ENCODE data around the gene ARF4.
"Not testable (repeated sequence)": the region's sequence is repeated elsewhere in the genome, so short reads cannot be mapped to it uniquely, and the experiment has no call there.

Gene ARF4

GRCh38 chr3:57597127-57597923 lies at the start of gene ARF4:
Gene ARF4 (minus strand): TSS chr3:57597344. CDS start chr3:57597140, 204 bp downstream.
- Histone ChIP-seq H3K4me1 (ENCODE audit: control insufficient read depth, insufficient read depth, low read length) (peaks cover 19% of the 10 kb centered on the region), H3K27ac (ENCODE audit: low read depth, low read length) (peak within 1 kb of the TSS; percentile 99)

GRCh38 chr3:57646723-57647122 lies 49.6 kb upstream of the ARF4 start:
- Histone ChIP-seq H3K4me1 (ENCODE audit: control insufficient read depth, insufficient read depth, low read length) (no peaks in the 10 kb centered on the region), H3K36me3 (ENCODE audit: control insufficient read depth, insufficient read depth, low read length) (peaks cover 14% of the 10 kb centered on the region), H3K9me3 (ENCODE audit: control insufficient read depth, insufficient read depth, low read length) (no peaks in the 10 kb centered on the region), H3K4me3 (ENCODE audit: low read depth, low read length) (no peak overlapping the region), H3K27me3 (ENCODE audit: control insufficient read depth, insufficient read depth, low read length) (no peaks in the 10 kb centered on the region), H3K27ac (ENCODE audit: low read depth, low read length) (no peak overlapping the region), H3K9ac (ENCODE audit: low read depth, low read length) (no peak overlapping the region)

More at GRCh38 chr3:57597127-57597923, at the start of gene ARF4:
- Histone ChIP-seq H3K4me3 (ENCODE audit: low read depth, low read length) (peak within 1 kb of the TSS; percentile 97), H3K36me3 (ENCODE audit: control insufficient read depth, insufficient read depth, low read length) (peaks cover 22% of the 10 kb centered on the region), H3K9ac (ENCODE audit: low read depth, low read length) (peak within 1 kb of the TSS; percentile 98), H3K9me3 (ENCODE audit: control insufficient read depth, insufficient read depth, low read length) (no peaks in the 10 kb centered on the region), H3K27me3 (ENCODE audit: control insufficient read depth, insufficient read depth, low read length) (no peaks in the 10 kb centered on the region)

- Histone ChIP-seq H3K4me1 (ENCODE audit: control insufficient read depth, insufficient read depth, low read length) (no peaks in the 10 kb centered on the region), H3K27me3 (ENCODE audit: control insufficient read depth, insufficient read depth, low read length) (no peaks in the 10 kb centered on the region), H3K27ac (ENCODE audit: low read depth, low read length) (no peak overlapping the region), H3K4me3 (ENCODE audit: low read depth, low read length) (no peak overlapping the region), H3K9me3 (ENCODE audit: control insufficient read depth, insufficient read depth, low read length) (no peaks in the 10 kb centered on the region), H3K9ac (ENCODE audit: low read depth, low read length) (no peak overlapping the region), H3K36me3 (ENCODE audit: control insufficient read depth, insufficient read depth, low read length) (peaks cover 26% of the 10 kb centered on the region)
Observed at GRCh38 chr3:57644740-57645139, 47.6 kb upstream of the ARF4 start.

- Histone ChIP-seq H3K27ac (ENCODE audit: low read depth, low read length) (no peak overlapping the region), H3K4me3 (ENCODE audit: low read depth, low read length) (no peak overlapping the region), H3K9ac (ENCODE audit: low read depth, low read length) (no peak overlapping the region), H3K9me3 (ENCODE audit: control insufficient read depth, insufficient read depth, low read length) (no peaks in the 10 kb centered on the region), H3K4me1 (ENCODE audit: control insufficient read depth, insufficient read depth, low read length) (no peaks in the 10 kb centered on the region), H3K27me3 (ENCODE audit: control insufficient read depth, insufficient read depth, low read length) (no peaks in the 10 kb centered on the region), H3K36me3 (ENCODE audit: control insufficient read depth, insufficient read depth, low read length) (peaks cover 62% of the 10 kb centered on the region)
Observed at GRCh38 chr3:57637391-57637790, 40.2 kb upstream of the ARF4 start.

GRCh38 chr3:57634259-57634658 lies 37.1 kb upstream of the ARF4 start:
- H3K9ac ChIP-seq (ENCODE audit: low read depth, low read length); H3K4me1 ChIP-seq (ENCODE audit: control insufficient read depth, insufficient read depth, low read length); H3K4me3 ChIP-seq (ENCODE audit: low read depth, low read length); H3K27ac ChIP-seq (ENCODE audit: low read depth, low read length); H3K27me3 ChIP-seq (ENCODE audit: control insufficient read depth, insufficient read depth, low read length); H3K9me3 ChIP-seq (ENCODE audit: control insufficient read depth, insufficient read depth, low read length): not testable (repeated sequence)
- H3K36me3 ChIP-seq (ENCODE audit: control insufficient read depth, insufficient read depth, low read length) = peaks cover 62% of the 10 kb centered on the region

- no peak overlapping the region for H3K9ac ChIP-seq (ENCODE audit: low read depth, low read length)
- H3K27ac ChIP-seq (ENCODE audit: low read depth, low read length) = no peak overlapping the region
- H3K9me3 ChIP-seq (ENCODE audit: control insufficient read depth, insufficient read depth, low read length) = no peaks in the 10 kb centered on the region
- peaks cover 66% of the 10 kb centered on the region for H3K36me3 ChIP-seq (ENCODE audit: control insufficient read depth, insufficient read depth, low read length)
- no peak overlapping the region for H3K4me3 ChIP-seq (ENCODE audit: low read depth, low read length)
- no peaks in the 10 kb centered on the region for H3K4me1 ChIP-seq (ENCODE audit: control insufficient read depth, insufficient read depth, low read length)
- H3K27me3 ChIP-seq (ENCODE audit: control insufficient read depth, insufficient read depth, low read length) = no peaks in the 10 kb centered on the region
Observed at GRCh38 chr3:57627976-57628375, 30.8 kb upstream of the ARF4 start.

GRCh38 chr3:57624801-57625200 lies 27.7 kb upstream of the ARF4 start:
- Histone ChIP-seq H3K9me3 (ENCODE audit: control insufficient read depth, insufficient read depth, low read length) (no peaks in the 10 kb centered on the region), H3K4me1 (ENCODE audit: control insufficient read depth, insufficient read depth, low read length) (0 out of 2 replicates have a peak, but pooled peaks cover 3% of the 10 kb centered on the region), H3K27ac (ENCODE audit: low read depth, low read length) (no peak overlapping the region), H3K27me3 (ENCODE audit: control insufficient read depth, insufficient read depth, low read length) (no peaks in the 10 kb centered on the region), H3K4me3 (ENCODE audit: low read depth, low read length) (no peak overlapping the region), H3K36me3 (ENCODE audit: control insufficient read depth, insufficient read depth, low read length) (peaks cover 42% of the 10 kb centered on the region), H3K9ac (ENCODE audit: low read depth, low read length) (no peak overlapping the region)

- Histone ChIP-seq H3K36me3 (ENCODE audit: control insufficient read depth, insufficient read depth, low read length) (peaks cover 20% of the 10 kb centered on the region), H3K9ac (ENCODE audit: low read depth, low read length) (no peak overlapping the region), H3K4me3 (ENCODE audit: low read depth, low read length) (no peak overlapping the region)
Observed at GRCh38 chr3:57622362-57622761, 25.2 kb upstream of the ARF4 start.

GRCh38 chr3:57617739-57618138 lies 20.6 kb upstream of the ARF4 start:
- Histone ChIP-seq H3K27me3 (ENCODE audit: control insufficient read depth, insufficient read depth, low read length) (no peaks in the 10 kb centered on the region), H3K9ac (ENCODE audit: low read depth, low read length) (no peak overlapping the region), H3K27ac (ENCODE audit: low read depth, low read length) (no peak overlapping the region), H3K4me3 (ENCODE audit: low read depth, low read length) (no peak overlapping the region), H3K9me3 (ENCODE audit: control insufficient read depth, insufficient read depth, low read length) (no peaks in the 10 kb centered on the region), H3K4me1 (ENCODE audit: control insufficient read depth, insufficient read depth, low read length) (0 out of 2 replicates have a peak, but pooled peaks cover 3% of the 10 kb centered on the region), H3K36me3 (ENCODE audit: control insufficient read depth, insufficient read depth, low read length) (no peaks in the 10 kb centered on the region)

More at GRCh38 chr3:57622362-57622761, 25.2 kb upstream of the ARF4 start:
- Histone ChIP-seq H3K27me3 (ENCODE audit: control insufficient read depth, insufficient read depth, low read length) (no peaks in the 10 kb centered on the region), H3K27ac (ENCODE audit: low read depth, low read length) (no peak overlapping the region), H3K9me3 (ENCODE audit: control insufficient read depth, insufficient read depth, low read length) (no peaks in the 10 kb centered on the region), H3K4me1 (ENCODE audit: control insufficient read depth, insufficient read depth, low read length) (0 out of 2 replicates have a peak, but pooled peaks cover 3% of the 10 kb centered on the region)

- no peak overlapping the region for H3K4me3 ChIP-seq (ENCODE audit: low read depth, low read length)
- no peaks in the 10 kb centered on the region for H3K27me3 ChIP-seq (ENCODE audit: control insufficient read depth, insufficient read depth, low read length)
- no peak overlapping the region for H3K9ac ChIP-seq (ENCODE audit: low read depth, low read length)
- no peaks in the 10 kb centered on the region for H3K36me3 ChIP-seq (ENCODE audit: control insufficient read depth, insufficient read depth, low read length)
- no peaks in the 10 kb centered on the region for H3K9me3 ChIP-seq (ENCODE audit: control insufficient read depth, insufficient read depth, low read length)
- H3K27ac ChIP-seq (ENCODE audit: low read depth, low read length) = no peak overlapping the region
- no peaks in the 10 kb centered on the region for H3K4me1 ChIP-seq (ENCODE audit: control insufficient read depth, insufficient read depth, low read length)
Observed at GRCh38 chr3:57616233-57616632, 19.1 kb upstream of the ARF4 start.

GRCh38 chr3:57611870-57612269 lies 14.7 kb upstream of the ARF4 start:
- not testable (repeated sequence) for H3K4me1 ChIP-seq (ENCODE audit: control insufficient read depth, insufficient read depth, low read length); H3K4me3 ChIP-seq (ENCODE audit: low read depth, low read length); H3K9me3 ChIP-seq (ENCODE audit: control insufficient read depth, insufficient read depth, low read length); H3K9ac ChIP-seq (ENCODE audit: low read depth, low read length); H3K36me3 ChIP-seq (ENCODE audit: control insufficient read depth, insufficient read depth, low read length); H3K27me3 ChIP-seq (ENCODE audit: control insufficient read depth, insufficient read depth, low read length); H3K27ac ChIP-seq (ENCODE audit: low read depth, low read length)

Measured in HUES48 (cell line).